DND-41 (cell line): ENCODE data around the gene MAGI3.

Experiments used
- CTCF ChIP-seq: IDR thresholded peaks from 2 replicates; pipeline ENCODE4 v1.5.1; 2012; ENCODE audit warnings: borderline replicate concordance, low read length, moderate library complexity, mild to moderate bottlenecking; ENCODE audit not compliant: poor library complexity, severe bottlenecking; ENCODE audit errors: extremely low read depth
- EZH2 ChIP-seq: IDR thresholded peaks from 3 replicates; pipeline ENCODE4 v1.6.1; 2012; ENCODE audit warnings: borderline replicate concordance, low read depth, mild to moderate bottlenecking, moderate library complexity, low read length, inconsistent platforms; ENCODE audit not compliant: severe bottlenecking

- TF ChIP-seq CTCF (no peak), EZH2 (no peak)
Observed at GRCh38 chr1:113505357-113505756, 115.0 kb downstream of the MAGI3 start.
